SK-N-SH (cell line): ENCODE results near the gene NRG3. TPM values are rescaled to one million over a fixed set of nuclear protein-coding genes. Genes with fewer than 3 reads are reported as not detected.

Source experiments
- CTCF ChIA-PET: fragments of 300-600, 350-600 bp; formaldehyde crosslinking; extraction: SDS; loops from one replicate; lab custom pipeline; 2021; lab: Yijun Ruan, JAX
- POLR2A ChIA-PET: fragments of 350-600 bp; sonication (Branson Sonifier 250); formaldehyde crosslinking; extraction: SDS; loops from one replicate; lab custom pipeline; 2020; ENCODE audit warnings: antibody characterized with exemption, inconsistent platforms; lab: Yijun Ruan, JAX
- DNase-seq: peaks from one replicate; pipeline ENCODE4 v3.0.0; 2012
- H2AFZ ChIP-seq: fragments of 200-600 bp; sonication (generic); 2 replicates; pipeline ENCODE4 v1.8.1; 2016; ENCODE audit warnings: antibody characterized with exemption, mild to moderate bottlenecking, low read depth
- H3F3A ChIP-seq: fragments of 200-600 bp; sonication (generic); replicated peaks from 2 replicates; pipeline ENCODE3; 2016; ENCODE audit warnings: antibody characterized with exemption, mild to moderate bottlenecking; ENCODE audit not compliant: insufficient read depth
- H3K27ac ChIP-seq, 2 experiments: fragments of 200-500 bp in 1 of 2; fragments of 200-600 bp in 1 of 2; sonication (Bioruptor generic) in 1 of 2; sonication (generic), shearing (Covaris generic) in 1 of 2; 2 replicates each; pipeline versions ENCODE4 v1.5.1 to v1.6.1; 2014 to 2016; ENCODE audit warnings: low read depth in 2 of 2, inconsistent platforms in 1 of 2, low read length in 1 of 2, mild to moderate bottlenecking in 1 of 2, mixed read lengths in 1 of 2
- H3K27me3 ChIP-seq: fragments of 200-600 bp; sonication (generic), shearing (Covaris generic); 2 replicates; pipeline ENCODE4 v1.6.1; 2016; ENCODE audit warnings: mixed run types; ENCODE audit not compliant: insufficient read depth
- H3K36me3 ChIP-seq, 2 experiments: fragments of 200-500 bp in 1 of 2; fragments of 200-600 bp in 1 of 2; sonication (Bioruptor generic) in 1 of 2; sonication (generic) in 1 of 2; replicated peaks in 1 of 2; 2 replicates each; pipeline versions ENCODE3 to v1.5.1; 2014 to 2016; ENCODE audit warnings: low read length in 1 of 2, mild to moderate bottlenecking in 1 of 2; ENCODE audit not compliant: insufficient read depth in 2 of 2, control insufficient read depth in 1 of 2
- H3K4me1 ChIP-seq, 2 experiments: fragments of 200-500 bp in 1 of 2; fragments of 200-600 bp in 1 of 2; sonication (Bioruptor generic) in 1 of 2; sonication (generic), shearing (Covaris generic) in 1 of 2; 2 replicates each; pipeline versions ENCODE4 v1.5.1 to v1.6.1; 2014 to 2016; ENCODE audit warnings: low read depth in 1 of 2, low read length in 1 of 2, mixed run types in 1 of 2; ENCODE audit not compliant: insufficient read depth in 2 of 2, control insufficient read depth in 1 of 2
- H3K4me2 ChIP-seq: fragments of 200-600 bp; sonication (generic), shearing (Covaris generic); 2 replicates; pipeline ENCODE4 v1.6.1; 2017; ENCODE audit warnings: mixed run types
- H3K4me3 ChIP-seq, 2 experiments: fragments of 200-500 bp in 1 of 2; fragments of 200-600 bp in 1 of 2; sonication (Bioruptor generic) in 1 of 2; sonication (generic), shearing (Covaris generic) in 1 of 2; 2 replicates each; pipeline versions ENCODE4 v1.5.1 to v1.8.1; 2014 to 2016; ENCODE audit warnings: low read depth in 2 of 2, inconsistent platforms in 1 of 2, low read length in 1 of 2, mild to moderate bottlenecking in 1 of 2, mixed read lengths in 1 of 2, moderate library complexity in 1 of 2
- H3K79me2 ChIP-seq: fragments of 200-600 bp; sonication (generic); 2 replicates; pipeline ENCODE4 v1.8.1; 2017; ENCODE audit warnings: mild to moderate bottlenecking; ENCODE audit not compliant: insufficient read depth
- H3K9ac ChIP-seq: fragments of 200-600 bp; sonication (generic); 2 replicates; pipeline ENCODE4 v1.6.1; 2017; ENCODE audit warnings: mixed run types
- H3K9me2 ChIP-seq: fragments of 200-600 bp; sonication (generic); 2 replicates; pipeline ENCODE4 v1.6.1; 2017; ENCODE audit warnings: mixed run types
- H3K9me3 ChIP-seq: fragments of 200-600 bp; sonication (generic); 2 replicates; pipeline ENCODE4 v1.6.1; 2017; ENCODE audit warnings: mixed run types, mild to moderate bottlenecking, moderate library complexity
- H4K20me1 ChIP-seq: fragments of 200-600 bp; sonication (generic); 2 replicates; pipeline ENCODE4 v1.6.1; 2017; ENCODE audit warnings: mild to moderate bottlenecking, mixed run types; ENCODE audit not compliant: insufficient read depth
- CHD2 ChIP-seq: fragments of 150-350 bp; IDR thresholded peaks from 2 replicates; pipeline ENCODE4 v1.6.1; 2018; ENCODE audit warnings: low read length; ENCODE audit not compliant: partially characterized antibody
- GABPA ChIP-seq: IDR thresholded peaks from 2 replicates; pipeline ENCODE4 v1.4.0; 2012; ENCODE audit warnings: low read depth, mild to moderate bottlenecking
- JUND ChIP-seq: IDR thresholded peaks from 2 replicates; pipeline ENCODE4 v1.4.0; 2012
- MAX ChIP-seq: IDR thresholded peaks from 2 replicates; pipeline ENCODE4 v1.4.0; 2012; ENCODE audit warnings: low read depth
- MEF2A ChIP-seq: IDR thresholded peaks from 2 replicates; pipeline ENCODE4 v1.4.0; 2012; ENCODE audit warnings: low read depth, borderline replicate concordance
- MXI1 ChIP-seq: IDR thresholded peaks from 2 replicates; pipeline ENCODE4 v1.6.1; 2012; ENCODE audit warnings: mild to moderate bottlenecking, low read depth, low read length, improper control_type of control experiment
- NFIC ChIP-seq: IDR thresholded peaks from 2 replicates; pipeline ENCODE4 v1.4.0; 2012; ENCODE audit warnings: borderline replicate concordance
- NRF1 ChIP-seq: IDR thresholded peaks from 2 replicates; pipeline ENCODE4 v1.6.1; 2012; ENCODE audit warnings: low read depth, mild to moderate bottlenecking, low read length
- PBX3 ChIP-seq: IDR thresholded peaks from 2 replicates; pipeline ENCODE4; 2012
- REST ChIP-seq: IDR thresholded peaks from 2 replicates; pipeline ENCODE4 v1.6.1; 2012; ENCODE audit warnings: mild to moderate bottlenecking, low read depth, low read length, moderate library complexity
- RXRA ChIP-seq: IDR thresholded peaks from 2 replicates; pipeline ENCODE4 v1.4.0; 2012; ENCODE audit warnings: low read depth, mild to moderate bottlenecking, borderline replicate concordance
- SMC3 ChIP-seq: IDR thresholded peaks from 2 replicates; pipeline ENCODE4 v1.6.1; 2012; ENCODE audit warnings: low read depth, low read length, improper control_type of control experiment
- TAF1 ChIP-seq: IDR thresholded peaks from 2 replicates; pipeline ENCODE4 v1.6.1; 2012; ENCODE audit warnings: low read depth, mild to moderate bottlenecking, low read length, moderate library complexity, borderline replicate concordance
- TCF12 ChIP-seq: IDR thresholded peaks from 2 replicates; pipeline ENCODE4 v1.4.0; 2012
- USF2 ChIP-seq: fragments of 150-350 bp; IDR thresholded peaks from 2 replicates; pipeline ENCODE4 v1.6.1; 2017; ENCODE audit warnings: antibody characterized with exemption, low read length, low read depth, borderline replicate concordance
- ZBTB33 ChIP-seq: IDR thresholded peaks from 2 replicates; pipeline ENCODE4 v1.4.0; 2012; ENCODE audit warnings: low read depth, borderline replicate concordance
- WGBS: methylation state at CpG from one replicate; pipeline ENCODE4 v1.1.6; 2017; ENCODE audit warnings: low lambda C conversion rate; 5-methylcytosine and 5-hydroxymethylcytosine counted together
- polyA plus RNA-seq, 3 experiments: library from polyadenylated mRNA; depleted of rRNA; stranded (reverse); fragments of >200 nt; gene quantifications; 2 replicates each; pipeline ENCODE4 v1.2.3, GENCODE V29; 2012

Gene NRG3
- polyA plus RNA-seq, 1 of the 3 experiments (the other 2 are of a cell fraction): 0.03 TPM

- H3K9ac ChIP-seq: no peak overlapping the region
- WGBS: 30% methylated on average over 2 of the region's 2 CpGs
- ChIA-PET CTCF (no interaction called here), POLR2A (no interaction called here)
- no peaks in the 10 kb centered on the region for H3K4me1 ChIP-seq
- no peaks in the 10 kb centered on the region for H3K9me2 ChIP-seq
- no peaks in the 10 kb centered on the region for H3K27me3 ChIP-seq
- H3K9me3 ChIP-seq: peaks cover 12% of the 10 kb centered on the region; the same call in 1 of the 2 replicates
- H3K79me2 ChIP-seq: no peaks in the 10 kb centered on the region
- no peak overlapping the region for H3K27ac ChIP-seq
- H3K36me3 ChIP-seq: no peaks in the 10 kb centered on the region
- no peak overlapping the region for H2AFZ ChIP-seq
- no peak overlapping the region for H3K4me3 ChIP-seq
- TF ChIP-seq ZBTB33: no peak
- no peak for TF ChIP-seq MXI1
- TF ChIP-seq RXRA: no peak
- no peak for TF ChIP-seq MEF2A
- no peak for TF ChIP-seq NFIC
- no peak for TF ChIP-seq SMC3
- no peak for TF ChIP-seq TAF1
- no peak for TF ChIP-seq GABPA
- DNase-seq: no peak
- H3K4me2 ChIP-seq: no peak overlapping the region
- no peaks in the 10 kb centered on the region for H4K20me1 ChIP-seq
- H3F3A ChIP-seq: no peaks in the 10 kb centered on the region
Observed at GRCh38 chr10:81961451-81962184, 86.6 kb downstream of the NRG3 start.

GRCh38 chr10:81963606-81964005 lies 88.6 kb downstream of the NRG3 start:
- WGBS: 63% methylated on average over 9 of the region's 9 CpGs
- no peaks in the 10 kb centered on the region for H3K79me2 ChIP-seq
- H3K9me2 ChIP-seq: no peaks in the 10 kb centered on the region
- no peak overlapping the region for H3K27ac ChIP-seq
- H3K9ac ChIP-seq: no peak overlapping the region
- CTCF ChIA-PET: no interaction called here
- no peaks in the 10 kb centered on the region for H3F3A ChIP-seq
- H3K36me3 ChIP-seq: no peaks in the 10 kb centered on the region
- H3K4me2 ChIP-seq: no peak overlapping the region
- H3K4me3 ChIP-seq: no peak overlapping the region
- DNase-seq: no peak
- H3K4me1 ChIP-seq: no peaks in the 10 kb centered on the region
- H3K27me3 ChIP-seq: no peaks in the 10 kb centered on the region
- peaks cover 12% of the 10 kb centered on the region; the same call in 1 of the 2 replicates for H3K9me3 ChIP-seq
- no peak overlapping the region for H2AFZ ChIP-seq
- POLR2A ChIA-PET: no interaction called here
- no peaks in the 10 kb centered on the region for H4K20me1 ChIP-seq
- TF ChIP-seq TAF1 (no peak), JUND (no peak), GABPA (no peak), ZBTB33 (no peak), NFIC (no peak), TCF12 (no peak), REST (no peak), NRF1 (no peak), USF2 (no peak), CHD2 (no peak), MAX (no peak), PBX3 (no peak)
